Measurements from ENCODE around the gene SARDH. TPM values are rescaled to one million over a fixed set of nuclear protein-coding genes. Genes with fewer than 3 reads are reported as not detected.
A peak's percentile ranks its signal among the peaks of the same experiment; 100 is the strongest.

SARDH gene
- total and polyA plus RNA-seq, 2 experiments from 2014 or later: 6.0 to 16.9 TPM

GRCh38 chr9:133666387-133666786 is 71.8 kb downstream of the SARDH start:
- Histone ChIP-seq H3K4me1 (ENCODE audit: low read depth) (no peaks in the 10 kb centered on the region), H3K9me3 (ENCODE audit: low read depth) (no peaks in the 10 kb centered on the region)
- no peak for DNase-seq (ENCODE audit: low read depth in 1 of 2, low spot score in 1 of 2)

GRCh38 chr9:133665535-133665934 is 72.6 kb downstream of the SARDH start:
- Histone ChIP-seq H3K9me3 (ENCODE audit: low read depth) (no peaks in the 10 kb centered on the region), H3K27me3 (no peaks in the 10 kb centered on the region), H3K4me1 (ENCODE audit: low read depth) (no peaks in the 10 kb centered on the region), H3K36me3 (no peaks in the 10 kb centered on the region), H3K27ac (no peak overlapping the region), H3K4me3 (no peak overlapping the region)
- no peak for DNase-seq (ENCODE audit: low read depth in 1 of 2, low spot score in 1 of 2)
- TF ChIP-seq, protein P1, sequence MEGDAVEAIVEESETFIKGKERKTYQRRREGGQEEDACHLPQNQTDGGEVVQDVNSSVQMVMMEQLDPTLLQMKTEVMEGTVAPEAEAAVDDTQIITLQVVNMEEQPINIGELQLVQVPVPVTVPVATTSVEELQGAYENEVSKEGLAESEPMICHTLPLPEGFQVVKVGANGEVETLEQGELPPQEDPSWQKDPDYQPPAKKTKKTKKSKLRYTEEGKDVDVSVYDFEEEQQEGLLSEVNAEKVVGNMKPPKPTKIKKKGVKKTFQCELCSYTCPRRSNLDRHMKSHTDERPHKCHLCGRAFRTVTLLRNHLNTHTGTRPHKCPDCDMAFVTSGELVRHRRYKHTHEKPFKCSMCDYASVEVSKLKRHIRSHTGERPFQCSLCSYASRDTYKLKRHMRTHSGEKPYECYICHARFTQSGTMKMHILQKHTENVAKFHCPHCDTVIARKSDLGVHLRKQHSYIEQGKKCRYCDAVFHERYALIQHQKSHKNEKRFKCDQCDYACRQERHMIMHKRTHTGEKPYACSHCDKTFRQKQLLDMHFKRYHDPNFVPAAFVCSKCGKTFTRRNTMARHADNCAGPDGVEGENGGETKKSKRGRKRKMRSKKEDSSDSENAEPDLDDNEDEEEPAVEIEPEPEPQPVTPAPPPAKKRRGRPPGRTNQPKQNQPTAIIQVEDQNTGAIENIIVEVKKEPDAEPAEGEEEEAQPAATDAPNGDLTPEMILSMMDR (IDR thresholded peaks at IDR 0.05; ENCODE audit: low read depth, low read length): no peak

More at GRCh38 chr9:133666387-133666786, 71.8 kb downstream of the SARDH start:
- Histone ChIP-seq H3K4me3 (no peak overlapping the region), H3K27me3 (no peaks in the 10 kb centered on the region), H3K36me3 (no peaks in the 10 kb centered on the region), H3K27ac (no peak overlapping the region)
- TF ChIP-seq, protein P1 (IDR thresholded peaks at IDR 0.05; ENCODE audit: low read depth, low read length): no peak

GRCh38 chr9:133665096-133665495 is 73.1 kb downstream of the SARDH start:
- H3K36me3 ChIP-seq: no peaks in the 10 kb centered on the region
- no peaks in the 10 kb centered on the region for H3K27me3 ChIP-seq
- no peak for DNase-seq (ENCODE audit: low read depth in 1 of 2, low spot score in 1 of 2)
- TF ChIP-seq, protein P1 (IDR thresholded peaks at IDR 0.05; ENCODE audit: low read depth, low read length): no peak
- no peaks in the 10 kb centered on the region for H3K4me1 ChIP-seq (ENCODE audit: low read depth)
- no peak overlapping the region for H3K27ac ChIP-seq
- H3K4me3 ChIP-seq: no peak overlapping the region
- H3K9me3 ChIP-seq (ENCODE audit: low read depth): no peaks in the 10 kb centered on the region

- Histone ChIP-seq H3K9me3 (ENCODE audit: low read depth) (no peaks in the 10 kb centered on the region), H3K27me3 (no peaks in the 10 kb centered on the region), H3K27ac (no peak overlapping the region), H3K4me3 (no peak overlapping the region), H3K36me3 (no peaks in the 10 kb centered on the region), H3K4me1 (ENCODE audit: low read depth) (no peaks in the 10 kb centered on the region)
- TF ChIP-seq, protein P1 (IDR thresholded peaks at IDR 0.05; ENCODE audit: low read depth, low read length): no peak
- DNase-seq (ENCODE audit: low read depth in 1 of 2, low spot score in 1 of 2): peak in 1 of 2 donors; percentile 20
These were observed 73.7 kb downstream of the SARDH start for GRCh38 chr9:133664173-133665050.

DNA sequence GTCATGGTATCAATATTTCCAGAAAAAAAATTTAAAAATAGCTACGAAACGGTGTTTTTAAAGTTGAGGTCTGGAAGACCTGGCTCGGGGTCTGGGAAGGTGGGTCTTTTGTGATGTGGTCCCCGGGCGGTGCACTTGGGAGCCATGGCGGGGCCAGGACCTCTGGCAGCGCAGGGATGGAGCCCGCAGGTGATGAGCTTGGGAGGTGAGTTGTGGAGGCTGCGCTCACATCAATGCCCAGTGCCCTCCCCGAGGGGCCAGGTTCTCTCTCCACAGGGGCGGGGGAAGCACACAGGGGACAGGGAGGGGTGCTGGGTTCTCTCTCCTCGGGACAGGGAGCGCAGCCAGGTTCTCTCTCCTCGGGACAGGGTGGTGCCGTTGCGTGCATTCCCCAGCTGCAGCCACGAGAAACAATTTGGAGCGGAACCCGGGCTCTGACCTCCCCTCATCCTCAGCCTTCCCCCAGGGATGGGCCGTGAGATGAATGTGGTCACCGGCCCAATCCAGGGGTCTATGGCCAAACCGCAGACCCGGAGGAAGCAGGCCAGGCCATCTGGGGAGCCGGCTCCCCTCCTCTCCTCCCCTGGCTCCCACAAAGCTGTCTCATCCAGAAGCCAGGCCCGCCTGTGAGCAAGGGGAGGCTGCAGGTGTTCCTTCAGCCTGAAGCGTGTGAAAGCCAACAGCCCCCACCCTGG is 76.2 kb downstream of the SARDH start:
- H3K27ac ChIP-seq: no peak overlapping the region
- no peak for DNase-seq (ENCODE audit: low read depth in 1 of 2, low spot score in 1 of 2)
- TF ChIP-seq, protein P1 (IDR thresholded peaks at IDR 0.05; ENCODE audit: low read depth, low read length): no peak
- H3K27me3 ChIP-seq: no peaks in the 10 kb centered on the region
- no peaks in the 10 kb centered on the region for H3K36me3 ChIP-seq
- H3K9me3 ChIP-seq (ENCODE audit: low read depth): no peaks in the 10 kb centered on the region
- H3K4me1 ChIP-seq (ENCODE audit: low read depth): peaks cover 11% of the 10 kb centered on the region
- H3K4me3 ChIP-seq: no peak overlapping the region
